ENCODE measurements around the gene KLHL33.

GRCh38 chr14:20458031-20458789, 22.2 kb upstream of the KLHL33 start:
- no peak for TF ChIP-seq REST (IDR thresholded peaks at IDR 0.05; ENCODE audit: insufficient read depth in 1 of 2, low read depth in 2 of 2, low read length in 2 of 2)
- TF ChIP-seq POLR2AphosphoS5 (IDR thresholded peaks at IDR 0.05; ENCODE audit: low read depth, low read length) = no peak

Measured in PFSK-1 (cell line).